Measurements from ENCODE around the gene SUCNR1. TPM values are rescaled to one million over a fixed set of nuclear protein-coding genes. Genes with fewer than 3 reads are reported as not detected.

SUCNR1 gene
- total RNA-seq, 4 donors from 2014 or later: 0.10 to 0.20 TPM; not detected in 2

DNA sequence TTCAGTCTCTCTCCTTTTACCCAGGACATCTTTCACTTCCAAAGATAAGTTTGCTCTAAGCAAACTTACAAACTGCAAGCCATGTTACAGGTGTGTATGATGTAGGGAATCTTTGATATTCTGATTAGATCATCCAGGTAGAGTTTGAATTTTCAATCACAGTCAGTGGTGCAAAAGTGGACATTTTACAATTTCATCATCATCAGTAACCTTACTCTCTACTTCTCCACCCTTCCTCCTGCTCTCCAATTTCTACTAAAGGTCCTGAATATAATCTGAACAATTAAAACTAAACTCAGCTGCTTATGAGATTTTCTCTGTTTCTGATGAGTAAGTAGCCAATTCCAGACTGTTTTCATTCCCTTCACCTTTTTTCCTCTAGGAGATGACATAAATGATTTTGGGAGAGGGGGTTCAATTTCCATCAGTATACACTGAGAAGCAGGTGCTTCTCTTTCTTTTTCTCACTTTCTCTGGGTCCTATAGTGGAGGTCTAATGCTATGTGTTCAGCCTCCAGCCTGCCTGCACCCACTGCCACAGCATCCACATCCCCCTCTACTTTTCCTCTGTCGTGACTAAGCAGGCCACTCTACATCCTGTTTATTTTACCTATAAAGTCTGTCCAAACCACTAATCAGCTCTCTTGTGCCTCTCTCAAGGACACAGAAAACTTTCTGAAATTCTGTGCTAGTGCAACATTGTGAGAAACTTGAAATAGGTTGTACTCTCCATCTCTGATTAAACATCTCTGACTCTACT lies 27.6 kb downstream of the SUCNR1 start:
- Histone ChIP-seq H3K9me3 (no peaks in the 10 kb centered on the region), H3K4me3 (no peak overlapping the region), H3K4me1 (no peaks in the 10 kb centered on the region), H3K27me3 (no peaks in the 10 kb centered on the region), H3K36me3 (no peaks in the 10 kb centered on the region), H3K27ac (peak overlapping the region in 1 of 4 donors; percentile 22)
- intact Hi-C loops (cut with DNase I; ENCODE audit: low total_unique reads): no loop called here
- in situ Hi-C loops (cut with MboI; ENCODE audit: low sequenced_read_pairs in 4 of 4): no loop called here
- no peak for DNase-seq
- TF ChIP-seq POLR2A (IDR thresholded peaks at IDR 0.05): no peak
- TF ChIP-seq, protein P1, sequence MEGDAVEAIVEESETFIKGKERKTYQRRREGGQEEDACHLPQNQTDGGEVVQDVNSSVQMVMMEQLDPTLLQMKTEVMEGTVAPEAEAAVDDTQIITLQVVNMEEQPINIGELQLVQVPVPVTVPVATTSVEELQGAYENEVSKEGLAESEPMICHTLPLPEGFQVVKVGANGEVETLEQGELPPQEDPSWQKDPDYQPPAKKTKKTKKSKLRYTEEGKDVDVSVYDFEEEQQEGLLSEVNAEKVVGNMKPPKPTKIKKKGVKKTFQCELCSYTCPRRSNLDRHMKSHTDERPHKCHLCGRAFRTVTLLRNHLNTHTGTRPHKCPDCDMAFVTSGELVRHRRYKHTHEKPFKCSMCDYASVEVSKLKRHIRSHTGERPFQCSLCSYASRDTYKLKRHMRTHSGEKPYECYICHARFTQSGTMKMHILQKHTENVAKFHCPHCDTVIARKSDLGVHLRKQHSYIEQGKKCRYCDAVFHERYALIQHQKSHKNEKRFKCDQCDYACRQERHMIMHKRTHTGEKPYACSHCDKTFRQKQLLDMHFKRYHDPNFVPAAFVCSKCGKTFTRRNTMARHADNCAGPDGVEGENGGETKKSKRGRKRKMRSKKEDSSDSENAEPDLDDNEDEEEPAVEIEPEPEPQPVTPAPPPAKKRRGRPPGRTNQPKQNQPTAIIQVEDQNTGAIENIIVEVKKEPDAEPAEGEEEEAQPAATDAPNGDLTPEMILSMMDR (IDR thresholded peaks at IDR 0.05 in 4 of 5, conservative IDR thresholded peaks at IDR 0.05 in 1 of 5): no peak
- no peak for ATAC-seq

DNA sequence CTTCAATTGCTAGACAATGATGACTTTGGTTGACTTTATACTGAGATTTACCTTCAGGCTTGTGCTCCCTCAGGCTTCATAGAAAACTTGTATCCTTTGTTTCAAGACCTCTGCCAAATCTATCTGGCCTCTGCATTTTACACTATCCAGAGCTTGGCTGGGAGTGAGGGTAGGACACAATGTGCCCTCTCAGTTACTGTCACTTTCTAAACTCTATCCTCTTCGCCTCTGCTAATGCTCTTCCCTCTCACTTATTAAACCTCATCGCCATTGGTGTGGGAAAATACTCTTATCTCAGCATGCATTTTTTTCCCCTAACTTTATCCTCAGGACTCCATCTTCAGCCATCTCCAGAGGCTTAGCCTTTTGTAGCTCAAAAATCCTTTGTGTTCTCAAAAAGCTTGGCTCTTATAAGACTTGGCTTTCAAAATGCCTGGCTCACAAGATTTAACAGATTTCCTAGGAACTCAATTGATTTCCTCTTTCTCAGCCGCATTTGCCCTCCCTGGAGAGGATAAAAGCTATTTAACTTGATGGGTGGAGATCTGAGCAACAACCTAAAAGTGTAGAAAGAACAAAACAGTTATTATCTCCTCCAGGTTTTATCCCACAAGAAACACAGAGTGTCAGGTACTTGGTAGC lies 28.3 kb downstream of the SUCNR1 start:
- peak overlapping the region in 1 of 4 donors; percentile 22 for H3K27ac ChIP-seq
- intact Hi-C loops (cut with DNase I; ENCODE audit: low total_unique reads): no loop called here
- TF ChIP-seq POLR2A (IDR thresholded peaks at IDR 0.05): no peak
- TF ChIP-seq, protein P1 (IDR thresholded peaks at IDR 0.05 in 4 of 5, conservative IDR thresholded peaks at IDR 0.05 in 1 of 5): no peak
- in situ Hi-C loops (cut with MboI; ENCODE audit: low sequenced_read_pairs in 4 of 4): no loop called here
- no peaks in the 10 kb centered on the region for H3K9me3 ChIP-seq
- no peaks in the 10 kb centered on the region for H3K36me3 ChIP-seq
- H3K4me1 ChIP-seq: no peaks in the 10 kb centered on the region
- DNase-seq (no peak), ATAC-seq (peak in 1 of 2 donors; percentile 12)
- H3K4me3 ChIP-seq: no peak overlapping the region
- H3K27me3 ChIP-seq: no peaks in the 10 kb centered on the region

DNA sequence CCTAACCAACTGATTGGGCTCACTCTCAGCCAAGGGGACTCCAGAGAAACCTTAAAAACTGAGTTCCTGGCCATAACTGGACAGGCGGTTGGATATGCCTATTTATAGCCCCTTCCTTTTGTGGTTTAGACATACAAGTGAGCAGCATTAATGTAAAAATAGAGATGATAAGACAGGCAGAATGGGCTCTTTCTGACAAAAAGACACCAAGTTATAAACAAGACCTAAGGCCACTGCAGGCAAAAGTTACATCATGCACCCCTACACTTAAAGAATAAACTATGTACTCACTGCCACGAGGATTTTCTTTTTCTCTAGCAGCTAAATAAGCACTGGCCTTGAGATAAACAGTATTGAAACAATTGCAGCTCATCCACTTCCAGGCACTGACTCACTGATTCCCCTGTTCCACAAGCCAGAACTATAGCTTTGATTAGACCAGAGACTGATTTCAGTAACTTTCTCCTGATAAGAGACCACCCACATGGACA lies 30.1 kb downstream of the SUCNR1 start:
- Histone ChIP-seq H3K4me1 (no peaks in the 10 kb centered on the region), H3K36me3 (no peaks in the 10 kb centered on the region), H3K9me3 (no peaks in the 10 kb centered on the region), H3K27me3 (no peaks in the 10 kb centered on the region), H3K4me3 (no peak overlapping the region), H3K27ac (no peak overlapping the region)
- no peak for DNase-seq
- TF ChIP-seq, protein P1 (IDR thresholded peaks at IDR 0.05 in 4 of 5, conservative IDR thresholded peaks at IDR 0.05 in 1 of 5): no peak
- no peak for TF ChIP-seq POLR2A (IDR thresholded peaks at IDR 0.05)
- intact Hi-C loops (cut with DNase I; ENCODE audit: low total_unique reads) (no loop called here), in situ Hi-C loops (cut with MboI; ENCODE audit: low sequenced_read_pairs in 4 of 4) (no loop called here)
- no peak for ATAC-seq

DNA sequence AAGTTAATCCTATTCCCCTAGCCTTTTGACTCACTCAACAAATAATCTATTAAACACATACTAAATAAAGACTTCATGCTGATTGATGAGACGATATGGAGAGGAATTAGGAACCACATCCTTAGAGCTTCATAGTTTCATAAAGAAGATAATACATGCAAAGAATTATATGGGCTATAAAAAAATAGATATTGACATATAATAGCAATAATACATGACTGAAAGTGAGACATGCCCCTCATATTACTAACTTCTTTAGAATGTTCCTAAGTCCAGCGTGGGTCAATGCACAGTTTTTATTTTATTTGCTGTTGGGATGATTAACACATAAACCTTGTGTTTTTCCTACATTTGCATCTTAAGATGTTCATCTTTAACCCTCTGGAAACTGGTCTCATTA lies 32.2 kb downstream of the SUCNR1 start:
- no peak for ATAC-seq
- H3K9me3 ChIP-seq: no peaks in the 10 kb centered on the region
- H3K36me3 ChIP-seq: no peaks in the 10 kb centered on the region
- DNase-seq: no peak
- intact Hi-C loops (cut with DNase I; ENCODE audit: low total_unique reads) (no loop called here), in situ Hi-C loops (cut with MboI; ENCODE audit: low sequenced_read_pairs in 4 of 4) (no loop called here)
- H3K4me1 ChIP-seq: no peaks in the 10 kb centered on the region
- H3K4me3 ChIP-seq: no peak overlapping the region
- no peak for TF ChIP-seq POLR2A (IDR thresholded peaks at IDR 0.05)
- TF ChIP-seq, protein P1 (IDR thresholded peaks at IDR 0.05 in 4 of 5, conservative IDR thresholded peaks at IDR 0.05 in 1 of 5): no peak
- no peaks in the 10 kb centered on the region for H3K27me3 ChIP-seq
- no peak overlapping the region for H3K27ac ChIP-seq
